Stimulated activated effector memory CD8-positive, alpha-beta T cell treated with anti-CD3 and anti-CD28 coated beads, Interleukin-12 subunit alpha, Interleukin-12 subunit beta, amount 100 ng/mL, for 72 hours (primary cell): ENCODE results near the gene LILRB2.
"Not testable (repeated sequence)": the region's sequence is repeated elsewhere in the genome, so short reads cannot be mapped to it uniquely, and the experiment has no call there.

Experiments used
- ATAC-seq: fragments of 150-1000 bp; cut with Tn5 transposase; 2 replicates; pipeline ENCODE4 v1.10.0; 2021
- DNase-seq, 2 donors: peaks; one replicate each; pipeline ENCODE4 v3.0.0; 2021 to 2022; ENCODE audit warnings: low spot score in 2 of 2
- H3K27ac Mint-ChIP-seq: one replicate; pipeline ENCODE4 v1.8.0; 2022; ENCODE audit warnings: mild to moderate bottlenecking, mixed read lengths
- H3K36me3 Mint-ChIP-seq: one replicate; pipeline ENCODE4 v1.8.0; 2022; ENCODE audit warnings: mild to moderate bottlenecking, mixed read lengths
- H3K4me1 Mint-ChIP-seq: one replicate; pipeline ENCODE4 v1.8.0; 2022; ENCODE audit warnings: mixed read lengths
- H3K4me3 Mint-ChIP-seq: one replicate; pipeline ENCODE4 v1.8.0; 2022; ENCODE audit warnings: mild to moderate bottlenecking, mixed read lengths
- H3K9me3 Mint-ChIP-seq: one replicate; pipeline ENCODE4 v1.8.0; 2022; ENCODE audit warnings: mixed read lengths

Gene LILRB2

GRCh38 chr19:54312436-54313377 is 31.8 kb upstream of the LILRB2 start, which contains the start of gene LILRA5:
Gene LILRA5, minus strand, starts transcription at chr19:54313166. Its CDS starts 147 bp downstream, at chr19:54313019.
- Mint-ChIP-seq H3K27ac (no peak within 1 kb of the TSS), H3K4me3 (no peak within 1 kb of the TSS), H3K36me3 (no peaks in the 10 kb centered on the region)

DNA sequence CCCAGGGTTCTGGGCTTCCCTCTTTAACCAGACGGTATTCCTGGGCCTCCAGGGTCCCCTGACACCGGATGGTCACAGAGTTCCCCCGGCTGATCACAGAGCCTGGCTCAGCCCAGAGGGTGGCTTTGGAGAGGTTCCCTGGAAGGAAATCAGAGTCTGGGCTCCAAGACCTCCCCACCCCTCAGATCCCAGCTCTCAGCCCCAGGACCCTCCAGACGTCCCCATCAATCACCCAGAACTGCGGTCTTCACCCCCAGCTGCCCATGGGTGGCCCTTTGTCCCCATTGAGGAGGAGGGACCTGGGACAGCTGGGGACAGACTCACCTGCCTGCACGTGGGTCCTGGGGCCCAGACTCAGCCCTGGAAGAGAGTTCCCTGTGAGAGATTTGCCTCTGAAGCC is 31.1 kb upstream of the LILRB2 start:
- Mint-ChIP-seq H3K9me3 (no peaks in the 10 kb centered on the region), H3K36me3 (no peaks in the 10 kb centered on the region), H3K4me3 (no peak overlapping the region), H3K27ac (no peak overlapping the region), H3K4me1 (peaks cover 4% of the 10 kb centered on the region)
- DNase-seq (no peak), ATAC-seq (no peak)

More at GRCh38 chr19:54312436-54313377, 31.8 kb upstream of the LILRB2 start, which contains the start of gene LILRA5:
- Mint-ChIP-seq H3K9me3 (no peaks in the 10 kb centered on the region), H3K4me1 (peaks cover 4% of the 10 kb centered on the region)
- DNase-seq (no peak), ATAC-seq (no peak)

DNA sequence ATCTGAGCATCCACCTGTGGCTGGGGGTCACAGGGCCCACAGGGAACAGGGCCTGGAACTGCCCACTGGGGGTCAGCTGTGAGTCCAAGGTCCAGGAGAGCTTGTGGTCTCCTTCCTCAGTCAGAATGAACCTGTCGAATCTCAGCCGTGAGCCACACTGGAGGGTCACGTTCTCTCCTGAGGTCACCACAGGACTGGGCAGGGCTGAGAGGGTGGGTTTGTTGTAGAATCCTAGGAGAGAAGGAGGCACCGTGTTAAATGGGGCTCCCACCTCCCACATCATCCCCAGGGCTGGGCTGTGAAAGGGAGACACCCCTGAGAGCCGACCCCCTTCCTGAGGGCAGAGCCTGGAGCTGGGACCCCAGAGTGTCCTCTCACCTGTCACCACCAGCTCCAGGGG is 30.6 kb upstream of the LILRB2 start:
- Mint-ChIP-seq H3K36me3 (no peaks in the 10 kb centered on the region), H3K4me3 (no peak overlapping the region), H3K9me3 (no peaks in the 10 kb centered on the region), H3K4me1 (peaks cover 4% of the 10 kb centered on the region), H3K27ac (no peak overlapping the region)
- DNase-seq (no peak), ATAC-seq (no peak)

DNA sequence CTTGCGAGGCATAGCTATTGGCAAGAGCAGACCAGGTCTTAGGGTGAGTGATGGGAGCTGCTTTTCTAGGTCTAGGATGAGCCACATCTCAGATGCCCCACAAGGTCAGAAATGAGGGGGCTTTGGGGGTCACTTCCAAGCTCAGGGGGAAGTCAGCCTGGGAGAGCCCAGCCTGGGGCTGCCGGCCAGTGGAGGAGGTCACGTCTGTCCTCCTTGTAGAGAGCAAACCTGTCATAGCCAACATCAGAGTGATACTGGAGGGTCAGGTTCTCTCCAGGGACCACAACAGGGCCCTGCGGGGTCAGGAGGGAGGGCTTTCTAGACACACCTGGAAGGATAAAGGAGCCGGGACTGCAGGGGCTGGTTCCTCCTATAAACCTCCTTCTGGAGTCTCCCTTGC is 29.6 kb upstream of the LILRB2 start:
- H3K27ac Mint-ChIP-seq, result no peak overlapping the region
- no peak for DNase-seq
- H3K9me3 Mint-ChIP-seq, result no peaks in the 10 kb centered on the region
- H3K4me3 Mint-ChIP-seq, result no peak overlapping the region
- ATAC-seq, result no peak
- H3K36me3 Mint-ChIP-seq, result no peaks in the 10 kb centered on the region
- H3K4me1 Mint-ChIP-seq, result peaks cover 4% of the 10 kb centered on the region

- Mint-ChIP-seq H3K4me3 (no peak overlapping the region), H3K27ac (no peak overlapping the region), H3K36me3 (no peaks in the 10 kb centered on the region), H3K9me3 (no peaks in the 10 kb centered on the region), H3K4me1 (peaks cover 9% of the 10 kb centered on the region)
- ATAC-seq (no peak), DNase-seq (no peak)
These were observed 28.9 kb upstream of the LILRB2 start for GRCh38 chr19:54309811-54310210.

GRCh38 chr19:54307389-54308020 is 26.6 kb upstream of the LILRB2 start:
- ATAC-seq, result no peak
- Mint-ChIP-seq H3K36me3 (no peaks in the 10 kb centered on the region), H3K4me1 (peaks cover 11% of the 10 kb centered on the region), H3K27ac (no peak overlapping the region), H3K4me3 (no peak overlapping the region), H3K9me3 (no peaks in the 10 kb centered on the region)
- DNase-seq, result no peak

- no peak for DNase-seq
- no peaks in the 10 kb centered on the region for H3K36me3 Mint-ChIP-seq
- ATAC-seq, result no peak
- no peak overlapping the region for H3K4me3 Mint-ChIP-seq
- peaks cover 11% of the 10 kb centered on the region for H3K4me1 Mint-ChIP-seq
- no peak overlapping the region for H3K27ac Mint-ChIP-seq
- H3K9me3 Mint-ChIP-seq, result no peaks in the 10 kb centered on the region
These were observed 24.2 kb upstream of the LILRB2 start for GRCh38 chr19:54305141-54305540.

DNA sequence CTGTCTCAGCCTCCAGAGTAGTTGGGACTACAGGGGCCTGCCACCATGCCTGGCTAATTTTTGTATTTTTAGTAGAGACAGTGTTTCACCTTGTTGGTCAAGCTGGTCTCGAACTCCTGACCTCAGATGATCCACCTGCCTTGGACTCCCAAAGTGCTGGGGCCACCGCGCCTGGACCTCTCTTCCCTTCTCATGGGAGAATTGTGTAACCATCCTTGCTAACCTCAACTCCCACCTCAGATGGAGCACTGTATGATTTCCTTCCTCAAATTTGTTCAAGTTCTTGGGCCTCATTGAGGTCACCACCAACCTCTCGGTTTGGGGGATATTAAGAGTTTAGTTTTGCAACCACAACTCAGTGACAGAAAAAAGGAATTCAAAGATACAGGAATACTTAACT is 21.3 kb upstream of the LILRB2 start:
- DNase-seq (no peak), ATAC-seq (no peak)
- Mint-ChIP-seq H3K4me3 (no peak overlapping the region), H3K9me3 (no peaks in the 10 kb centered on the region), H3K27ac (no peak overlapping the region), H3K4me1 (peaks cover 11% of the 10 kb centered on the region), H3K36me3 (no peaks in the 10 kb centered on the region)

GRCh38 chr19:54299515-54299914 is 18.6 kb upstream of the LILRB2 start:
- H3K27ac Mint-ChIP-seq, result no peak overlapping the region
- DNase-seq (no peak), ATAC-seq (no peak)
- H3K4me1 Mint-ChIP-seq, result peaks cover 4% of the 10 kb centered on the region
- H3K36me3 Mint-ChIP-seq, result no peaks in the 10 kb centered on the region
- H3K9me3 Mint-ChIP-seq, result no peaks in the 10 kb centered on the region
- H3K4me3 Mint-ChIP-seq, result no peak overlapping the region

- no peak for ATAC-seq
- no peaks in the 10 kb centered on the region for H3K4me1 Mint-ChIP-seq
- no peak overlapping the region for H3K4me3 Mint-ChIP-seq
- H3K36me3 Mint-ChIP-seq, result no peaks in the 10 kb centered on the region
- no peak overlapping the region for H3K27ac Mint-ChIP-seq
- DNase-seq, result no peak
- H3K9me3 Mint-ChIP-seq, result peaks cover 3% of the 10 kb centered on the region
These were observed 18.2 kb upstream of the LILRB2 start for GRCh38 chr19:54299126-54299498.

DNA sequence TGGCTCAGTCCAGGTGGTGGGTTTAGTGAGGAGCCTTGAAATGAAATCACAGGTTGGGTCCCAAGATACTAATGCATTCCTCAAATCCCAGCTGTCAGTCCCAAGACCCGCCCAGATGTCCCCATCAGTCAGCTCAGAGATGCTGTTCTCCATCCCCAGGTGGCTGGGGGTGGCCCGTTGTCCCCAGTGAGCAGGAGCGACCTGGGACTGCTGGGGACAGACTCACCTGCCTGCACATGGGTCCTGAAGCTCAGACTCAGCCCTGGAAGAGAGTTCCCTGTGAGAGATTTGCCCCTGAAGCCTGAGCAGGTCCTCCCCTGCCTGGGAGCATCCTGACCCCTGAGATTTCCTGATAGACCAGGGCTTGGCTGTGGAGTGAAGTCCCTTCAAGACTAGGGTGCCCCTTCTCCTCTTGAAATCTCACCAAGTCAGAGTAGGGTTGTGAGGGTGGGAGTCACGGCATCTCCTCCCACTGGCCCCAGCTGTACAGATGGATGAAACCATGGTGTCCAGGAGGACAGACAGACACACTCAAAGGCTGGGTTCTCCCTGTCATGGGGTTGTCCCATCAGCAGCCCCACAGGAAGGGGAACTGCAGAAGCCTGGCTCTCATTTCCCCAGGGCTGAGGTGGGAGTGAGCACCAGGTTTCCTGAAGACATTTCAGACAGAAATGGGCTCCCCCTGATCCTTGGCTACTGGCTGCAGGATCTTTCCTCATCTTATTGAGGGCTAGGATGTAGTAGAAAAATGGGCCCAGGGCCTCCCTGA is 17.6 kb upstream of the LILRB2 start:
- Mint-ChIP-seq H3K4me3 (no peak overlapping the region), H3K27ac (no peak overlapping the region), H3K4me1 (no peaks in the 10 kb centered on the region), H3K36me3 (no peaks in the 10 kb centered on the region), H3K9me3 (peaks cover 3% of the 10 kb centered on the region)
- ATAC-seq (peak; percentile 16), DNase-seq (no peak)

- DNase-seq (no peak), ATAC-seq (peak; percentile 13)
- H3K9me3 Mint-ChIP-seq, result peaks cover 3% of the 10 kb centered on the region
- no peak overlapping the region for H3K4me3 Mint-ChIP-seq
- H3K4me1 Mint-ChIP-seq, result no peaks in the 10 kb centered on the region
- H3K36me3 Mint-ChIP-seq, result no peaks in the 10 kb centered on the region
- no peak overlapping the region for H3K27ac Mint-ChIP-seq
These were observed 16.9 kb upstream of the LILRB2 start for GRCh38 chr19:54297759-54298305.

GRCh38 chr19:54294539-54294938 is 13.6 kb upstream of the LILRB2 start:
- no peaks in the 10 kb centered on the region for H3K36me3 Mint-ChIP-seq
- no peaks in the 10 kb centered on the region for H3K4me1 Mint-ChIP-seq

DNA sequence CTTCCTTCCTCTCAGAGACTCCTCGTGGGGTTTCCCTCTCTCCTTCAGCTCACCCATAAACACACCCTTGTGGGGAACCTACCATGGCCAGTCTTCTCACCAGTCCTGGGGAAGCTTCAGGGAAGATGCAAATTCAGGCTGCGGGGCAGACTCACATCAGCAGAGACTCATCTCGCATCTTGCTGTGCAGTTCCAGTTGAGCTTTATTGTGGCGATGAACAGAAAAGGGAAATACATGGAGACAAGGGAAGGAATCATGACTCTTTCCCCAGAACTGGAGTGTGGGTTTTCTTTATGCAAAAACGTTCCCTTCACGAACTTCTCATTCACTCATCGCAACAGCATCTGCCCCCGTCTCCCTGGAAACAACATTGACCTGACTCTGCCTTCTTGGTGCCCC is 8.2 kb upstream of the LILRB2 start:
- H3K27ac Mint-ChIP-seq, DNase-seq, H3K9me3 Mint-ChIP-seq, H3K4me3 Mint-ChIP-seq, H3K36me3 Mint-ChIP-seq, ATAC-seq, H3K4me1 Mint-ChIP-seq: not testable (repeated sequence)

More at GRCh38 chr19:54294539-54294938, 13.6 kb upstream of the LILRB2 start:
- Mint-ChIP-seq H3K4me3 (no peak overlapping the region), H3K9me3 (peaks cover 3% of the 10 kb centered on the region), H3K27ac (no peak overlapping the region)
- no peak for ATAC-seq
- no peak for DNase-seq

DNA sequence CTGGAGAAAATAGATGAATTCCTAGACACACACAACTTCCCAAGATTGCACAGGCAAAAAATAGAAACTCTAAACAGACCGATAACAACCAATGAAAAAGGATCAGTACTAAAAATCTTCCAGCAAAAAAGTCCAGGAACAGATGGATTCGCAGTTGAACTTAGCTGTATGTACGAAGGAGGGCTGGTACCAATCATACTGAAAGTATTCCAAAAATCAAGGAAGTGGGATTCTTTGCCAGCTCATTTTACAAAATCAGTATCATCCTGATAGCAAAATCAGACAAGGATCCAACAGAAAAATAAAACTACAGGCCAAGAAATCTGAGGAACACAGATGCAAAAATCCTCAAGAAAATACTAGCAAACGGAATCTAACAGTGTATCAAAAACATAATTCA is 6.5 kb upstream of the LILRB2 start:
- ATAC-seq (no peak), DNase-seq (no peak)
- Mint-ChIP-seq H3K4me3 (no peak overlapping the region), H3K27ac (no peak overlapping the region), H3K9me3 (no peaks in the 10 kb centered on the region), H3K4me1 (peaks cover 7% of the 10 kb centered on the region), H3K36me3 (no peaks in the 10 kb centered on the region)
